UCSD-AML1 (cell line): Measurements from ENCODE around the gene EPB41.
"Not testable (repeated sequence)": the region's sequence is repeated elsewhere in the genome, so short reads cannot be mapped to it uniquely, and the experiment has no call there.

ENCODE experiments used
- DNase-seq: peaks from one replicate; lab custom pipeline; 2025; ENCODE audit not compliant: unreplicated experiment; lab: John Stamatoyannopoulos, UW

Gene EPB41

GRCh38 chr1:28926629-28927265 lies 12.4 kb downstream of the EPB41 start:
- no peak for DNase-seq

DNA sequence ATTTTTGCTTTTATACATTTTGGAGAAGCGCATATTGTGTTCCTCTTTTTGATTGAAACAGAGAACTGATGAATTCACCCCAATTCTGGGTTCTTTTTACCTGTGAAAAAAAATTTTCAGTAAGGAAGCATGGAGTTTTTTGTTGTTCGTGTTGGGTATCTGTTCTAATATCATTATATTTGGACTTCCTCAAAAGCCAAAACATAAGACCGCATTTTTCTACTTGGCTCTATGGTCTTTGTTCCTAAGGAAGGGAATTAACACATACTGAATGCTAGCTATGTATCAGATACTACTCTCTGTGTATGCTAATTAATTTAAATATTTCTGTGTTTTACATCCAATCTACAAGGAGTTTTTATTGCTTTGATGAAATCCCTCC lies 12.9 kb downstream of the EPB41 start:
- no peak for DNase-seq

DNA sequence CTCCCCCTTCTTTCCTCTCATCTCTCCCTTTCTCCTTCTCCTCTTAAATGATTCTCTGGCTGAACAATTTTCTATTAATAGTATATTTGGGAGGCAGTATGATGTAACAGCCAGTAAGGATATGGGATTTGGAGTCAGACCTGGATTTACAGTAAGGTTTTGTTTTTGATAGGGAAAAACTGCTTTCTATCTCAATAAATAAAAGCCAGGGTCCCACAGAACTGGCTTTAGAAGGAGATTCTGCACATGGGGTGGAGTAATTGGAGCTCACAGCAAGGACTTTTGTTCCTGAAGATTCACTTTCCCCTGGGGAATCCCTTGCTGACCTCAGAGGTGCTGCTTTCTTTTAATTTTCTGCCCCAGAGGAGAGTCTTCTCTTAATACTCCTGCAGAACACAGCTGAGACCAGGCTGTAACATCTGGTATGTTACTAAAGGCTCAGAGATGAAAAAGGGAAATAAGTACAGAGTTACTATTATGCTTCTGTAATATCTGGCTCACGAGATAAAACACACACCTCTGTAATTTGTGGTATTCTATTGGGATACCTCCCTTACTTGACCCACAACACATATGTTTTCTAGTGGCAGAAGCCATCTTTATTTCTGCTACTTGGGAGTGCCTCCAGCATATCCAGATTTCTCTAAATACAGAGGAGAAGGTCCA lies 13.4 kb downstream of the EPB41 start:
- no peak for DNase-seq

- DNase-seq: no peak
Observed at GRCh38 chr1:28928314-28928941, 14.1 kb downstream of the EPB41 start.

- DNase-seq: no peak
Observed at GRCh38 chr1:28933277-28933676, 18.9 kb downstream of the EPB41 start.

DNA sequence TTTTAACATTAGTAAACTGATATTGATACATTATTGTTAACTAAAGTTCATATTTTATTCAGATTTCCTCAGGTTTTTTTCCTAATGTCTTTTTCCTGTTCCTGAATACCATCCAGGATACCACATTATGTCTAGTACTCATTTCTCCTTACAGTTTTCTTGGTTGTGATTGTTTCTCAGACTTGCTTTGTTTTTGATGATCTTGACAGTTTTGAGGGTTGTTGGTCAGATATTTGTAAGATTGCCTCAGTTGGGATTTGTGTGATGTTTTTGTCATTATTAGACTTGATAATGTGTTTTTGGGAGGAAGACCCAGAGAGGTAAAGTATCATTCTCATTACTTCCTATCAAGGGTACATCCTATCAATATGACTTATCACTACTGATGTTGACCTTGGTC lies 19.5 kb downstream of the EPB41 start:
- no peak for DNase-seq

- no peak for DNase-seq
Observed at GRCh38 chr1:28934676-28935075, 20.3 kb downstream of the EPB41 start.

DNA sequence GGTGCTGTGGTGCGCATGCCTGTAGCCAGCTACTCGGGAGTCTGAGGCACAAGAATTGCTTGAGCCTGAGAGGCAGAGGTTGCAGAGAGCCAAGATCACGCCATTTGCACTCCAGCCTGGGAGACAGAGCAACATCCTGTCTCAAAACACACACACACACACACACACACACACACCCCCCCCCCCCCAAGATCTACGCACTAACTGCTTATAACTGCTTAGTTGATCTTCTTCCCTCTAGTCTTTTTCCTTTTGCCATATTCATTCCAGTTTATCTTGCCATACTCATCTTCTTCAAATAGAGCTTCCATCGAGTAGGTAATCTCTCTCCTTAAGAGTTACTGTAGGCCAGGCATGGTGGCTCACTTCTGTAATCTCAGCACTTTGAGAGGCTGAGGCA lies 20.9 kb downstream of the EPB41 start:
- DNase-seq: no peak

GRCh38 chr1:28936094-28936493 lies 21.7 kb downstream of the EPB41 start:
- no peak for DNase-seq

- no peak for DNase-seq
Observed at GRCh38 chr1:28936528-28936927, 22.2 kb downstream of the EPB41 start.

DNA sequence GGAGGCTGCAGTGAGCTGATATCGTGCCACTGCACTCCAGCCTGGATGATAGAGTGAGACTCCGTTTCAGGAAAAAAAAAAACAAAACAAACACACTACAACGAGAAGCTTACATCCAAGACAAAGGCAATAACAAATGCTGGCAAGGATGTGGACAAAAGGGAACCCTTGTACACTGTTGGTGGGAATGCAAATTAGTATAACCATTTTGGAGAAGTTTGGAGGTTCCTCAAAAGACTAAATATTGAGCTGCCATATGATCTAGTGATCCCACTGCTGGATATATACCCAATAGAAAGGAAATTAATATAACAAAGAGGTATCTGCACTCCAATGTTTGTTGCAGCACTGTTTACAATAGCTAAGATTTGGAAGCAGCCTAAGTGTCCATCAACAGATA lies 29.2 kb downstream of the EPB41 start:
- not testable (repeated sequence) for DNase-seq

DNA sequence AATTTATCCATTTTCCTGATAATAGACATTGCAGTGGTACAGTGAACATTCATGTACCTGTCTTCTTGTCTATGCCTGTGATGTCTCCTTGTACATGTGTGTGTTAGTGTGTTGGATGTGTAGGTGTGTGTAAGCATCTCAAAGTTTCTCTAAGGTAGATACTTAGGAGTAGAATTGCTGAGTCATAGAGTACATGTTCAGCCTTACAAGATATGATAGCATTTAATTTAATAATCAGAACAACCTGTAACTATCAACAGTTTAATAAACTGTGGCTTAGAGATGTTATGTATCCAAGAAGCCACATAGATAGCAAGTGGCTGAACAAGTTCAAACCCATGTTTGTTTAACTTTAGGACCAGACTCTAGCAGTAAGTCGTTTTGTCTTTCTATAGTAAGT lies 35.6 kb downstream of the EPB41 start:
- no peak for DNase-seq

- DNase-seq: no peak
Observed at GRCh38 chr1:28950449-28950848, 36.1 kb downstream of the EPB41 start.

DNA sequence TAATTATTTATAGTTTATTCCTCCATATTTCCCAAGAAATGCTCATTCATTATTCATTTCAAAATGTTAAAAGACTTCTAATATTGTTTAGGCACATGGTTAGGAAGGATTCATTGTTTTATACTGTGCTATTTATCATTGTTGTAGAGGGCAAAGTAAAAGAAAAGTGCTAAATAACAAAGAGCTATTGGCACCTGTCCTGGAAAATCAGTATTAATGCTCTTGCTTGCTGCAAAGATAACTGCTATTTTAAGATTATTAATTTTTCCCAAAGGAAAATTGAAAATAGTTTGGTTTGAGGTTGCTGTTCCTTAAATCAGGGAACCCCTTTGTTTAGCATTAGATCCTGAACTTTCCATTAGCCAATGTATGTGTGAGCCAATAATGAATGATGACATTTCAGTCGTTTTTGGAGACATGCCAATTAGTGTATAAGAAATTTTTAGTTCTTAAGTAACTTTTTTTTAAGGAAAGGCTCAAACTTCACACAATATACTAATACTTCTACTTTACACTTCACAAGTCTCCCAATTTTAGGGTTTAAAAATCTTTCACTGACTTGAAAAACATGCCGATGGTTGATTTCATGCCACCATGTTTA lies 39.9 kb downstream of the EPB41 start:
- no peak for DNase-seq

- no peak for DNase-seq
Observed at GRCh38 chr1:28956038-28956464, 41.7 kb downstream of the EPB41 start.

DNA sequence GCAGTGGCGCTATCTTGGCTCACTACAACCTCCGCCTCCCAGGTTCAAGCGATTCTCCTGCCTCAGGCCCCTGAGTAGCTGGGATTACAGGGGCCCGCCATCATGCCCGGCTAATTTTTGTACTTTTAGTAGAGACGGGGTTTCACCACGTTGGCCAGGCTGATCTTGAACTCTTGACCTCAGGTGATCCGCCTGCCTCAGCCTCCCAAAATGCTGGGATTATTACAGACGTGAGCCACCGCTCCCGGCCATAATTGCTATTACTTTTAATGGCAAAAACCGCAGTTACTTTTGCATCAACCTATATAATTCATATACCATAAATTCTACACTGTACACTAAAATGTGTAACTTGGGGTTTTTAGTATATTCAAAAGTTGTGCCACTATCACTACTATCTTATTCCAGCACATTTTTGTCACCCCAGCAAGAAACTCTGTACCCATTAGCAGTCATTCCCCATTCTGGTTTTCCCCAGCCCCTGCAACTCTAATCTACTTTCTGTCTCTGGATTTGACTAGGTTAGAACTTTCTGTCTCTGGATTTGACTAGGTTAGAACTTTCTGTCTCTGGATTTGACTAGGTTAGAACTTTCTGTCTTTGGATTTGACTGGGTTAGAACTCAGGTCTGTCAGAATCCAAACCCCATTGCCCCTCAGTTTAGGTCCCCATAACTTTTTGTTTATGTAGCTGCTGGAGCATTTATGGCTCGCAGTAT lies 47.9 kb downstream of the EPB41 start:
- not testable (repeated sequence) for DNase-seq

- no peak for DNase-seq
Observed at GRCh38 chr1:28965271-28965870, 51.0 kb downstream of the EPB41 start.

DNA sequence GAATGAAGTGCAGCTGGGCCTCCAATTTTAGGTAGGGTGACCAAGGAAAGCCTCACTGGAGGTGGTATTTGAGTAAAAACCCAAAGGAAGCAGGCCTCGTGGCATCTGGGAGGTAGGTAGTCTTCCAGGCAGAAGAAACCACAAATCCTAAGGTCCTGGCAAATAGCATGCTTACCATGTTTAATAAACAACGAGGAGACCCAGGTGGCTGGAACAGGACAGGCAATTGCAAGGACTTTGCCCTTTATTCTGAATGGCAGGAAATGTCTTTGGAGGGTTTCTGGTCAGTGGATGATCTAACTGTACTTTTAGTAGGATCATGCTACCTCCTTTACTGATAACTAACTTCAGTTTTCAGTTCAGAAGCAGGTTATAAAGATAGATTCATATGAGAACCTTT lies 52.2 kb downstream of the EPB41 start:
- DNase-seq: no peak

DNA sequence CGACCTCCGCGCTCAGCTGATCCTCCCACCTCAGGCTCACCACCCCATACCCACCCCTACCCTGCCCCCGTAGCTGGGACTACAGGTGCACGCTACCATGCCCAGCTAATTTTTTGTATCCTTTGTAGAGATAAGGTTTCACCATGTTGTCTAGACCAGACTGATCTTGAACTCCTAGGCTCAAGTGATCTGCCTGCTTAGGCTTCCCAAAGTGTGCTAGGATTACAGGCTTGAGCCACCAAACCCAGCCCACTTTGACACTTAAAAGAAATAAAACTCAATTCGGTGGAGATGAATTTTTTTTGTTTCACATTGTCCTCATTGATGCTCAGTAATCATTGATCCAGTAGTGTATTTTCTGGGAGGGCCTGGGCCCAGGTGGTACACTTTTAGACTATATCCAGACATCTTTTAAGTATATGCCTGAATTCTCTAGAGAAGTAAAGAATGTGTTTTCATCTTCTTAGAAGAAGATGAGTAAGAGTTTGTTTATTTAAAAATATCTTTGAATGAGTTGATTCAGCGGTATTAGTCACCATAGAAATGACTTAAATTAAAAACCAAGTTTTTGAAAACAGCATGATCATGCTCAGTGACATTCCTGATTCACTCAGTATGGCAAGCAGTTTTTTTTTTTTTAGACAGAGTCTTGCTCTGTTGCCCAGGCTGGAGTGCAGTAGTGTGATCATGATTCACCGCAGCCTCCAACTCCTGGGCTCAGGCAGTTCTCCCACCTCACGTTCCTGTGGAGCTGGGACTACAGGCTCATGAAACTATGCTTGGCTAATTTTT lies 57.8 kb downstream of the EPB41 start:
- DNase-seq: no peak
